T47D (cell line): Measurements from ENCODE around the gene SMNDC1.
A peak's percentile ranks its signal among the peaks of the same experiment; 100 is the strongest.

Source experiments
- DNase-seq, 2 experiments: peaks; one replicate each; pipeline versions ENCODE4 v3.0.0 to v3.0.0-alpha.2; 2011 to 2012; ENCODE audit warnings: low read depth in 1 of 2, low spot score in 1 of 2
- JUND ChIP-seq: IDR thresholded peaks from 2 replicates; pipeline ENCODE4 v1.6.1; 2012; ENCODE audit warnings: low read depth
- in situ Hi-C: cut with HindIII; loops from 2 replicates; pipeline ENCODE4 v1.10.0; 2016; ENCODE audit warnings: low sequenced_read_pairs, low pct_unique_long_range_greater_than_20kb

Gene SMNDC1

GRCh38 chr10:110304780-110305421 is at the start of gene SMNDC1:
TSS of gene SMNDC1 (minus strand) at chr10:110304920. CDS start at chr10:110303587, 1,333 bp downstream.
- no peak for TF ChIP-seq JUND
- peak; percentile 89 to 98 for DNase-seq
- in situ Hi-C loops, result no loop called here

- DNase-seq, result peak in 1 of 2 experiments; percentile 82
- in situ Hi-C loops, result no loop called here
- no peak for TF ChIP-seq JUND
These were observed 49.6 kb upstream of the SMNDC1 start for GRCh38 chr10:110354322-110354766.

DNA sequence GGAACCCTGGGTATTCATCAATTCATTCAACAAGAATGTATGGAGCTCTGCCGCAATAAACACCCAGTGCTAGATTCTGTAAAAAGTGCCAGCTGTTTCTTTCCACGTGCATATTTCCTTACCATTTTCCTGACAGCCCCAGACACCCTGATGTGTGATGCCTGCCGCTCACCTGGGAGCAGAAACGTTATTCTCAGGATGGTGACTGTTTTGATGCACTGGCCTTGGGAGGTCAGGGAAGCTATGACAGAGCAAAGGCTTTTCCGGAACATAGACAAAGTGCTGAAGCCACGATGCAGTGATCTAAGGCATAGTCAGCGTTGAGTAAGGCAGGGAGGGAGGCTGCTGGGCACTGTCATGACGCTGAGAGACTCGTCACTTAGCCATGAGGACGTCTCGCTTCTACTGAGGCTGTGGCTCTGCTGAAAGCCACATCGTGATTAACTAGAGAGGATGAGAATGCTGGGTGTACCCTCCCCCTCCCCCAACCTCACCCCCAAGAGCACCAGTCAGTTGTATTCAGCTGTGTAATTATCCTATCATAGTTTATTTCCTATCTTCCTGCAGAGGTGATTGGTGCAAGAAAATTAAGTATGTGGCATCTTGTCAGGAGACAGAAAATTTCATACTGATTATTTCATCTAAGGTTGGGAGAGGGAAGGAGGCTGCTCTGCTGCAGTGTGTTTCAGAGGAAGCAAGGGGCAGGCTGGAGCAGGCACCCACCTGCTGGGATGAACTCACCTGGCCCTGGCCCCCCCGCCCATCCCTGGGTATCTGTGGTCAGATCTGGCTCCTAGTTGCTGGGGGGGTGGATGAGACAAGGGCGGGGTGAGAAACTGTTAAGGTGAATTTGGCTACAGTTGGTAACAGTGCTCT is 48.8 kb upstream of the SMNDC1 start:
- no peak for TF ChIP-seq JUND
- DNase-seq, result no peak
- in situ Hi-C loops, result no loop called here

DNA sequence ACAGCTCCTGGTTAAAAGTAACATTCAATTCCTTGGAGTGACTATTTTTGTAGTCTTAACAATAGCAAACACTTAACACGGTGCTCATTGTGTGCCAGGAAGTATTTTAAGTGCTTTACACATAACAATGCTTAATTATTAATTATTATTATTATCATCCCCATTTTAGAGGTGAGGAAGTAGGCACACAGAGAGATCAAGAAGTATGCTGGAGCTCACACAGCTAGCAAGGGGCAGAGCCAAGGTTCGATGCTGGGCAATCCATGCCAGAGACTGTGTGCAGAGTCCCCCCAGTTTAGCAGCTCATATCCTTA is 48.2 kb upstream of the SMNDC1 start:
- TF ChIP-seq JUND, result no peak
- DNase-seq, result no peak
- in situ Hi-C loops, result no loop called here

- no peak for DNase-seq
- in situ Hi-C loops, result no loop called here
These were observed 46.1 kb upstream of the SMNDC1 start for GRCh38 chr10:110350812-110351211.

GRCh38 chr10:110349831-110350230 is 45.1 kb upstream of the SMNDC1 start:
- no peak for TF ChIP-seq JUND
- in situ Hi-C loops, result loop anchor here (25.0 kb wide), 1 partner anchor 187 kb away; no protein-coding TSS in a partner anchor
- no peak for DNase-seq

More at GRCh38 chr10:110350812-110351211, 46.1 kb upstream of the SMNDC1 start:
- no peak for TF ChIP-seq JUND

- TF ChIP-seq JUND, result no peak
- in situ Hi-C loops, result loop anchor here (25.0 kb wide), 1 partner anchor 188 kb away; no protein-coding TSS in a partner anchor
- DNase-seq, result no peak
These were observed 44.7 kb upstream of the SMNDC1 start for GRCh38 chr10:110349386-110349785.

GRCh38 chr10:110348336-110348735 is 43.6 kb upstream of the SMNDC1 start:
- TF ChIP-seq JUND, result no peak
- no peak for DNase-seq
- in situ Hi-C loops, result loop anchor here (25.0 kb wide), 1 partner anchor 189 kb away; no protein-coding TSS in a partner anchor

DNA sequence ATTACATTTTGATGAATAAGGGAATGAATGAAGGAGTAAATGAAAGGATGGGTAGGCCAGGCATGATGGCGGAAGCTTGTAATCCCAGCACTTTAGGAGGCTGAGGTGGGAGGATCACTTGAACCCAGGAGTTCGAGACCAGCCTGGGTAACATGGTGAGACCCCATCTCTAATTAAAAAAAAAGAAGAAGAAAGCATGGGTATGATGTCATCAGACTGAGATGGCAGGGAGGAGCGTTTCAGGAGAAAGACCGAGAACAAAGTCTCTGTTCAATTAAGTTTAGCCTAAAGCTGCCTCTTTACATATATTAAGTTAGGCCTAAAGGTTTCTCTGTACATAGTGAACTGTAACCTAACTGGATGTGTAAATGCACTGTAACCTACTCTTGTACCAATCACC is 42.2 kb upstream of the SMNDC1 start:
- DNase-seq, result no peak
- in situ Hi-C loops, result loop anchor here (25.0 kb wide), 1 partner anchor 190 kb away; no protein-coding TSS in a partner anchor
- no peak for TF ChIP-seq JUND

DNA sequence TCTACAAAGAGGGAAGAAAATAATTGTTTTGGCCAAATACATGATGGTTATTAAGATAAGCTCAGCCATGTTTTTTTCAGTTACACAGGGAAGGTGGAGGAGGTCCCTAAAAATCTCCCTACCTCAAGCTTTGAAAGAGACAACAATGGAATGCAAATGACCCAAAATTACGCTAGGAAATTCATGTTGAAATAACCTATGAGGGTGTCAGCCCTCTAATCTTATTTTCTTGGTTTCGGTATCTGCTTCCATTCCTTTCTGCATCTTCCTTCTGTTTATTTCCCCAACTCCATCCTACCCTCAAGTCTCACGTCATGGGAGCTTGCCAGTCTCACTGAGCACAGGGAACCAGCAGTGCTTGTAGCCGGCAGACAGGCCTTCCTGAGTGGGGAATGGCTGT is 40.6 kb upstream of the SMNDC1 start:
- DNase-seq, result no peak
- in situ Hi-C loops, result loop anchor here (25.0 kb wide), 1 partner anchor 192 kb away; no protein-coding TSS in a partner anchor
- no peak for TF ChIP-seq JUND

GRCh38 chr10:110344622-110345021 is 39.9 kb upstream of the SMNDC1 start:
- DNase-seq, result peak in 1 of 2 experiments; percentile 44
- in situ Hi-C loops, result loop anchor here (25.0 kb wide), 1 partner anchor 193 kb away; no protein-coding TSS in a partner anchor
- no peak for TF ChIP-seq JUND

DNA sequence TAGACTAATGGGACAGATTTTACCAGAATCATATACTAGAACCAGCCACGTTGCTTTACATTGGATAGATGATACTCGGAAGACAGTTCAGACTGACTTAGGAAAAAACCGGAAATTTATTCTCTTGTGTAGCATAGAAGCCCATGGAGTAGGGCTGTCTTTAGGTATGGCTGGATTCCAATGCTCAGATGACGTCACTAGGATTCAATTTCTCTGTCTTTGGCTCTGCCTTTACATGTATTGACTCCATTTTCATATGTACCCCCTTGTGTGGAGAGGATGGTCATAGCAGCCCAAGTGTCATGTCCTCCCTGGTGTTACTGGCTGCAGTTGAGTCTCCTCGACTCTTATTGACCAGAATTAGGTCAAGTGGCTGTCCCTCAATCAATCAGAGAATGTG is 39.2 kb upstream of the SMNDC1 start:
- in situ Hi-C loops, result loop anchor here (25.0 kb wide), 1 partner anchor 193 kb away; no protein-coding TSS in a partner anchor

DNA sequence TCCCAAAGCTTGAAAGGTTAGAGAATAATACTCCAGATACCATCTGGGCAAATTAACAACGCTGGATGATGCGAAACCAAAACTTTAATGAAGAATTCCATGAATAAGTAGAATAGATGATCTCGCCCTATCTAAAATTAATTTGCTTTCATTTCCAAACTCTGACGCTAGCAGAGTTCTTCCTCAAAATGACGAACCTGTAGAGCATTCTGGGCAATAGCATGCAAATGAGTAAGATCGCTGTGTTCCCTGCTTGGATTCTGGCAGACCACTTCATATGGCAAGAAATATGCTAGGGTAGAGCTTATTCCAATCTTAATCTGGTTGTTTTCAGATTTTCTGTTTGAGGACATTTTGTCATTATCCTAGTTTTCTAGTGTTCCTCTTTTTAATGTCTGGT is 36.1 kb upstream of the SMNDC1 start:
- in situ Hi-C loops, result loop anchor here (25.0 kb wide), 1 partner anchor 196 kb away; no protein-coding TSS in a partner anchor
- no peak for TF ChIP-seq JUND
- no peak for DNase-seq

More for the DNA sequence above, 39.2 kb upstream of the SMNDC1 start:
- TF ChIP-seq JUND, result no peak
- no peak for DNase-seq
